SK-N-SH treated with all-trans-retinoic acid at 6 μM for 48 hours (cell line): ENCODE data around the gene IFITM2.
A peak's percentile ranks its signal among the peaks of the same experiment; 100 is the strongest.
"Not testable (repeated sequence)": the region's sequence is repeated elsewhere in the genome, so short reads cannot be mapped to it uniquely, and the experiment has no call there.

Experiments used
- ATAC-seq: fragments of 200-7000 bp; cut with Tn5 transposase; 3 replicates; pipeline ENCODE4 v1.9.1; 2020; ENCODE audit warnings: mild to moderate bottlenecking, moderate library complexity
- ARNTL ChIP-seq: fragments of 450-650 bp; formaldehyde crosslinking; IDR thresholded peaks from 2 replicates; pipeline ENCODE4 v1.5.0; 2020; ENCODE audit warnings: low read depth, mild to moderate bottlenecking, moderate library complexity, borderline replicate concordance
- BACH2 ChIP-seq: fragments of 250-450 bp; sonication (Bioruptor Pico); IDR thresholded peaks from 2 replicates; pipeline ENCODE4 v1.9.0; 2021; ENCODE audit warnings: mild to moderate bottlenecking, borderline replicate concordance
- CSDC2 ChIP-seq: fragments of 250-450 bp; sonication (Bioruptor Pico); IDR thresholded peaks from 2 replicates; pipeline ENCODE4 v1.5.0; 2020; ENCODE audit warnings: mild to moderate bottlenecking, moderate library complexity
- CSRNP3 ChIP-seq: fragments of 250-450 bp; sonication (Bioruptor Pico); IDR thresholded peaks from 2 replicates; pipeline ENCODE4 v1.5.1; 2021; ENCODE audit warnings: mild to moderate bottlenecking, moderate library complexity
- ESRRG ChIP-seq: fragments of 250-450 bp; sonication (Bioruptor Pico); IDR thresholded peaks from 2 replicates; pipeline ENCODE4 v1.6.1; 2021; ENCODE audit warnings: mild to moderate bottlenecking
- GLIS3 ChIP-seq: fragments of 250-450 bp; sonication (Bioruptor Pico); IDR thresholded peaks from 2 replicates; pipeline ENCODE4 v1.5.0; 2020; ENCODE audit warnings: mild to moderate bottlenecking, moderate library complexity
- ISL1 ChIP-seq: fragments of 250-450 bp; sonication (Bioruptor Pico); IDR thresholded peaks from 2 replicates; pipeline ENCODE4 v2.1.2; 2022; ENCODE audit warnings: mild to moderate bottlenecking, moderate library complexity
- OSR1 ChIP-seq: fragments of 250-450 bp; sonication (Bioruptor Pico); IDR thresholded peaks from 2 replicates; pipeline ENCODE4 v1.8.0; 2022; ENCODE audit warnings: moderate library complexity, mild to moderate bottlenecking, inconsistent platforms
- PPARA ChIP-seq: fragments of 250-450 bp; sonication (Bioruptor Pico); IDR thresholded peaks from 2 replicates; pipeline ENCODE4 v1.5.0; 2020; ENCODE audit warnings: mild to moderate bottlenecking, borderline replicate concordance
- RARB ChIP-seq: fragments of 250-450 bp; sonication (Bioruptor Pico); IDR thresholded peaks from 2 replicates; pipeline ENCODE4 v1.8.0; 2021; ENCODE audit warnings: mild to moderate bottlenecking, moderate library complexity
- SNAI2 ChIP-seq: fragments of 250-450 bp; sonication (Bioruptor Pico); IDR thresholded peaks from 2 replicates; pipeline ENCODE4 v1.5.0; 2020; ENCODE audit warnings: mild to moderate bottlenecking, moderate library complexity
- TCF4 ChIP-seq: fragments of 250-450 bp; sonication (Bioruptor Pico); IDR thresholded peaks from 2 replicates; pipeline ENCODE4 v1.8.0; 2021; ENCODE audit warnings: mild to moderate bottlenecking, moderate library complexity, borderline replicate concordance
- TOX ChIP-seq: fragments of 250-450 bp; sonication (Bioruptor Pico); IDR thresholded peaks from 2 replicates; pipeline ENCODE4 v1.8.0; 2021; ENCODE audit warnings: mild to moderate bottlenecking, moderate library complexity, borderline replicate concordance
- ZC3H10 ChIP-seq: fragments of 250-450 bp; sonication (Bioruptor Pico); IDR thresholded peaks from 2 replicates; pipeline ENCODE4 v1.5.1; 2021; ENCODE audit warnings: mild to moderate bottlenecking, moderate library complexity
- ZFP3 ChIP-seq: fragments of 250-450 bp; sonication (Bioruptor Pico); IDR thresholded peaks from 2 replicates; pipeline ENCODE4 v1.5.0; 2020; ENCODE audit warnings: mild to moderate bottlenecking, moderate library complexity
- ZFP30 ChIP-seq: fragments of 450-650 bp; formaldehyde crosslinking; IDR thresholded peaks from 2 replicates; pipeline ENCODE4 v1.5.0; 2022; ENCODE audit warnings: mild to moderate bottlenecking, moderate library complexity
- ZNF565 ChIP-seq: fragments of 450-650 bp; formaldehyde crosslinking; conservative IDR thresholded peaks from 2 replicates; pipeline ENCODE4 v1.5.0; 2020; ENCODE audit warnings: low read depth, mild to moderate bottlenecking, moderate library complexity
- ZNF8 ChIP-seq: fragments of 450-650 bp; formaldehyde crosslinking; IDR thresholded peaks from 2 replicates; pipeline ENCODE4 v1.5.0; 2020; ENCODE audit warnings: mild to moderate bottlenecking, moderate library complexity
- TF ChIP-seq, protein P1 (sequence below): fragments of 250-450 bp; sonication (Bioruptor Pico); IDR thresholded peaks from 2 replicates; pipeline ENCODE4 v1.8.0; 2021; ENCODE audit warnings: low read depth, mild to moderate bottlenecking, moderate library complexity, borderline replicate concordance
- TF ChIP-seq, protein P2 (sequence below): fragments of 250-450 bp; sonication (Bioruptor Pico); IDR thresholded peaks from 2 replicates; pipeline ENCODE4 v1.5.1; 2020; ENCODE audit warnings: low read depth, mild to moderate bottlenecking, moderate library complexity

The IFITM2 gene

GRCh38 chr11:285021-285893, 22.4 kb upstream of the IFITM2 start (continued):
- TF ChIP-seq PPARA (CRISPR knock-in tag) = no peak
- no peak for TF ChIP-seq ZNF8
- TF ChIP-seq TCF4 (CRISPR knock-in tag) = no peak
- TF ChIP-seq, protein P1, sequence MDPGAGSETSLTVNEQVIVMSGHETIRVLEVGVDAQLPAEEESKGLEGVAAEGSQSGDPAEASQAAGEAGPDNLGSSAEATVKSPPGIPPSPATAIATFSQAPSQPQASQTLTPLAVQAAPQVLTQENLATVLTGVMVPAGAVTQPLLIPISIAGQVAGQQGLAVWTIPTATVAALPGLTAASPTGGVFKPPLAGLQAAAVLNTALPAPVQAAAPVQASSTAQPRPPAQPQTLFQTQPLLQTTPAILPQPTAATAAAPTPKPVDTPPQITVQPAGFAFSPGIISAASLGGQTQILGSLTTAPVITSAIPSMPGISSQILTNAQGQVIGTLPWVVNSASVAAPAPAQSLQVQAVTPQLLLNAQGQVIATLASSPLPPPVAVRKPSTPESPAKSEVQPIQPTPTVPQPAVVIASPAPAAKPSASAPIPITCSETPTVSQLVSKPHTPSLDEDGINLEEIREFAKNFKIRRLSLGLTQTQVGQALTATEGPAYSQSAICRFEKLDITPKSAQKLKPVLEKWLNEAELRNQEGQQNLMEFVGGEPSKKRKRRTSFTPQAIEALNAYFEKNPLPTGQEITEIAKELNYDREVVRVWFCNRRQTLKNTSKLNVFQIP (CRISPR knock-in tag) = no peak
- TF ChIP-seq ZFP30 (CRISPR knock-in tag) = no peak
- TF ChIP-seq, protein P2, sequence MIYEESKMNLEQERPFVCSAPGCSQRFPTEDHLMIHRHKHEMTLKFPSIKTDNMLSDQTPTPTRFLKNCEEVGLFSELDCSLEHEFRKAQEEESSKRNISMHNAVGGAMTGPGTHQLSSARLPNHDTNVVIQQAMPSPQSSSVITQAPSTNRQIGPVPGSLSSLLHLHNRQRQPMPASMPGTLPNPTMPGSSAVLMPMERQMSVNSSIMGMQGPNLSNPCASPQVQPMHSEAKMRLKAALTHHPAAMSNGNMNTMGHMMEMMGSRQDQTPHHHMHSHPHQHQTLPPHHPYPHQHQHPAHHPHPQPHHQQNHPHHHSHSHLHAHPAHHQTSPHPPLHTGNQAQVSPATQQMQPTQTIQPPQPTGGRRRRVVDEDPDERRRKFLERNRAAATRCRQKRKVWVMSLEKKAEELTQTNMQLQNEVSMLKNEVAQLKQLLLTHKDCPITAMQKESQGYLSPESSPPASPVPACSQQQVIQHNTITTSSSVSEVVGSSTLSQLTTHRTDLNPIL (CRISPR knock-in tag) = no peak

- TF ChIP-seq ZNF8 (no peak), GLIS3 (CRISPR knock-in tag) (no peak), CSRNP3 (CRISPR knock-in tag) (no peak), ISL1 (no peak), BACH2 (no peak)
- ATAC-seq = no peak
Measured at GRCh38 chr11:285894-286220, 21.8 kb upstream of the IFITM2 start.

- not testable (repeated sequence) for ATAC-seq
Measured at GRCh38 chr11:286977-287820, 20.4 kb upstream of the IFITM2 start.

DNA sequence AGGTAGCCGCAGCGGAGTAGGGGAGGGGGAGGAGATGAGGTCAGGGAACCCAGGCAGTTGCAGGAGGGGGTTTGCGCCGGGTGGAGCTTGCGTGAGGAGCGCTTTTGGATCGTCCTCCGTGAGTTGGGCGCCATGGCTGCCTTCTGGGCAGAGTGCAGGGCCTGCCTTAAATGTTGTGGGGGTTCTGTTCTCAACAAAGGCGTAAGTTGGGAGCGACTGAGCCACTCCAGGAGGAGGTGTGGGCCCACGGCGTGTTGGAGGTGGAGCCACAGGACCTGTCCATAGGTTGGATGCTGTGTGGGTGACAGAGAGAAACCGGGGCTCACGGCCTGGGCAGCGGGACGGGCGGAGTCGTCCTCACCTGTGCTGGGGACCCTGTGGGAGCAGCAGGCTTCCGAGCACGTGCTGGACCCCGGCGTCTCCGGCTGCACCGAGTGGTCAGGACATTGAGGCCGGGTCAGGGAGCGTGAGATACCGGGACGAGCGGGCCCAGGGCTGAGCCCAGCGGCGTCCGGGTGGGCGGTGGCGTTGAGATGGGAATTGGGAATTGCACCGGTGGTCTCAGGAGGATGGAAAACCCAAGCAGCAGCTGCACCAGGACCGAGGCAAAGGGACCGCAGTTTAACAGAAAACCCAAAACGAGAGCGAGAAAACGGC, 19.7 kb upstream of the IFITM2 start:
- TF ChIP-seq ISL1 (no peak), ZNF8 (no peak), ESRRG (CRISPR knock-in tag) (no peak), TOX (CRISPR knock-in tag) (no peak), BACH2 (no peak), ARNTL (no peak), OSR1 (CRISPR knock-in tag) (no peak), GLIS3 (CRISPR knock-in tag) (no peak), ZNF565 (no peak), CSRNP3 (CRISPR knock-in tag) (no peak), CSDC2 (CRISPR knock-in tag) (no peak), SNAI2 (CRISPR knock-in tag) (no peak), ZFP3 (CRISPR knock-in tag) (no peak), ZC3H10 (no peak), RARB (CRISPR knock-in tag) (no peak)
- TF ChIP-seq, protein P2 (CRISPR knock-in tag) = no peak
- peak; percentile 29 for ATAC-seq
